ENCODE data around the gene SNAI1. TPM values are rescaled to one million over a fixed set of nuclear protein-coding genes. Genes with fewer than 3 reads are reported as not detected.
"Not testable (repeated sequence)": the region's sequence is repeated elsewhere in the genome, so short reads cannot be mapped to it uniquely, and the experiment has no call there.

Gene SNAI1
- total RNA-seq, 1 experiment from 2014 or later: 4.1 TPM

GRCh38 chr20:49970498-49970897, 12.3 kb upstream of the SNAI1 start:
- Histone ChIP-seq H3K4me1 (ENCODE audit: insufficient read depth, low read length, poor library complexity, severe bottlenecking) (no peaks in the 10 kb centered on the region), H3K36me3 (ENCODE audit: insufficient read depth, low read length, poor library complexity, severe bottlenecking) (no peaks in the 10 kb centered on the region), H3K4me3 (ENCODE audit: low read depth, low read length, poor library complexity, severe bottlenecking) (no peak overlapping the region), H3K27ac (ENCODE audit: low read depth, low read length, poor library complexity, severe bottlenecking) (no peak overlapping the region), H3K27me3 (replicated peaks; ENCODE audit: insufficient read depth, low read depth, low read length, poor library complexity) (no peaks in the 10 kb centered on the region), H3K9me3 (ENCODE audit: low read depth, low read length, poor library complexity, severe bottlenecking) (no peaks in the 10 kb centered on the region)
- no peak for DNase-seq (ENCODE audit: low spot score)
- TF ChIP-seq CTCF (conservative IDR thresholded peaks at IDR 0.05; ENCODE audit: low read depth, low read length): no peak
- no peak for TF ChIP-seq EZH2 (IDR thresholded peaks at IDR 0.05; ENCODE audit: borderline replicate concordance, low read depth, low read length, poor library complexity, severe bottlenecking)
- no TSS peak for BruUV-seq (replicated peaks)
- ChIA-PET CTCF (interaction anchor here (0.6 kb wide), 2 partner anchors 9 to 43 kb away, joined by 4 to 5 read pairs; no protein-coding TSS in a partner anchor), POLR2A (ENCODE audit: low non-redundant PET) (no interaction called here)
- intact Hi-C loops (cut with micrococcal nuclease; ENCODE audit: unreplicated experiment): no loop called here

GRCh38 chr20:49973981-49974380, 8.8 kb upstream of the SNAI1 start:
- no peak for TF ChIP-seq EZH2 (IDR thresholded peaks at IDR 0.05; ENCODE audit: borderline replicate concordance, low read depth, low read length, poor library complexity, severe bottlenecking)
- BruUV-seq (replicated peaks): no TSS peak
- intact Hi-C loops (cut with micrococcal nuclease; ENCODE audit: unreplicated experiment): no loop called here
- H3K27me3 ChIP-seq (replicated peaks; ENCODE audit: insufficient read depth, low read depth, low read length, poor library complexity): no peaks in the 10 kb centered on the region
- CTCF ChIA-PET: no interaction called here
- H3K27ac ChIP-seq (ENCODE audit: low read depth, low read length, poor library complexity, severe bottlenecking): no peak overlapping the region
- DNase-seq (ENCODE audit: low spot score): no peak
- H3K4me1 ChIP-seq (ENCODE audit: insufficient read depth, low read length, poor library complexity, severe bottlenecking): no peaks in the 10 kb centered on the region
- no peaks in the 10 kb centered on the region for H3K9me3 ChIP-seq (ENCODE audit: low read depth, low read length, poor library complexity, severe bottlenecking)
- no peak overlapping the region for H3K4me3 ChIP-seq (ENCODE audit: low read depth, low read length, poor library complexity, severe bottlenecking)
- no peaks in the 10 kb centered on the region for H3K36me3 ChIP-seq (ENCODE audit: insufficient read depth, low read length, poor library complexity, severe bottlenecking)
- POLR2A ChIA-PET (ENCODE audit: low non-redundant PET): no interaction called here

GRCh38 chr20:49976542-49976941, 6.2 kb upstream of the SNAI1 start:
- Histone ChIP-seq H3K4me1 (ENCODE audit: insufficient read depth, low read length, poor library complexity, severe bottlenecking) (peaks cover 16% of the 10 kb centered on the region), H3K36me3 (ENCODE audit: insufficient read depth, low read length, poor library complexity, severe bottlenecking) (no peaks in the 10 kb centered on the region), H3K4me3 (ENCODE audit: low read depth, low read length, poor library complexity, severe bottlenecking) (no peak overlapping the region), H3K27ac (ENCODE audit: low read depth, low read length, poor library complexity, severe bottlenecking) (no peak overlapping the region), H3K27me3 (replicated peaks; ENCODE audit: insufficient read depth, low read depth, low read length, poor library complexity) (no peaks in the 10 kb centered on the region), H3K9me3 (ENCODE audit: low read depth, low read length, poor library complexity, severe bottlenecking) (no peaks in the 10 kb centered on the region)
- no TSS peak for BruUV-seq (replicated peaks)
- ChIA-PET CTCF (interaction anchor here (2.0 kb wide), 1 partner anchor 95 kb away, joined by 5 read pairs; no protein-coding TSS in a partner anchor), POLR2A (ENCODE audit: low non-redundant PET) (no interaction called here)
- DNase-seq (ENCODE audit: low spot score): no peak
- intact Hi-C loops (cut with micrococcal nuclease; ENCODE audit: unreplicated experiment): no loop called here
- TF ChIP-seq EZH2 (IDR thresholded peaks at IDR 0.05; ENCODE audit: borderline replicate concordance, low read depth, low read length, poor library complexity, severe bottlenecking): no peak
- no peak for TF ChIP-seq CTCF (conservative IDR thresholded peaks at IDR 0.05; ENCODE audit: low read depth, low read length)

- peaks cover 23% of the 10 kb centered on the region for H3K4me1 ChIP-seq (ENCODE audit: insufficient read depth, low read length, poor library complexity, severe bottlenecking)
- H3K27ac ChIP-seq (ENCODE audit: low read depth, low read length, poor library complexity, severe bottlenecking); H3K4me3 ChIP-seq (ENCODE audit: low read depth, low read length, poor library complexity, severe bottlenecking); H3K36me3 ChIP-seq (ENCODE audit: insufficient read depth, low read length, poor library complexity, severe bottlenecking); H3K27me3 ChIP-seq (replicated peaks; ENCODE audit: insufficient read depth, low read depth, low read length, poor library complexity); BruUV-seq (replicated peaks); H3K9me3 ChIP-seq (ENCODE audit: low read depth, low read length, poor library complexity, severe bottlenecking); POLR2A ChIA-PET (ENCODE audit: low non-redundant PET); DNase-seq (ENCODE audit: low spot score): not testable (repeated sequence)
- intact Hi-C loops (cut with micrococcal nuclease; ENCODE audit: unreplicated experiment): loop anchor here (2.0 kb wide), 1 partner anchor 201 kb away; no protein-coding TSS in a partner anchor
- CTCF ChIA-PET: interaction anchor here (2.0 to 2.1 kb wide), 2 partner anchors 93 to 94 kb away, joined by 5 to 57 read pairs; no protein-coding TSS in a partner anchor
Measured at GRCh38 chr20:49977740-49978139, 5.0 kb upstream of the SNAI1 start.
